NCI-H226 (cell line): ENCODE results near the gene FNDC11.

Source experiments
- DNase-seq: peaks from one replicate; pipeline ENCODE4 v3.0.0-alpha.2; 2015

FNDC11 gene

GRCh38 chr20:63540417-63541186 lies 13.4 kb upstream of the FNDC11 start:
- no peak for DNase-seq

- no peak for DNase-seq
Measured at GRCh38 chr20:63541371-63541770, 12.6 kb upstream of the FNDC11 start.

GRCh38 chr20:63542031-63542559 lies 11.9 kb upstream of the FNDC11 start:
- no peak for DNase-seq

- DNase-seq: no peak
Measured at GRCh38 chr20:63542696-63543095, 11.3 kb upstream of the FNDC11 start.

- DNase-seq: no peak
Measured at GRCh38 chr20:63543131-63543530, 10.8 kb upstream of the FNDC11 start.

- DNase-seq: no peak
Measured at GRCh38 chr20:63543733-63544132, 10.2 kb upstream of the FNDC11 start.

GRCh38 chr20:63544241-63544957 lies 9.6 kb upstream of the FNDC11 start:
- DNase-seq: no peak

GRCh38 chr20:63544958-63545516 lies 8.9 kb upstream of the FNDC11 start:
- DNase-seq: peak; percentile 91

- DNase-seq: no peak
Measured at GRCh38 chr20:63545814-63546213, 8.1 kb upstream of the FNDC11 start.

- DNase-seq: no peak
Measured at GRCh38 chr20:63546256-63546955, 7.6 kb upstream of the FNDC11 start.

- no peak for DNase-seq
Measured at GRCh38 chr20:63546956-63547724, 6.8 kb upstream of the FNDC11 start.

GRCh38 chr20:63547725-63548480 lies 6.1 kb upstream of the FNDC11 start, which contains the start of gene SRMS:
TSS of gene SRMS (minus strand) at chr20:63547749. CDS start at chr20:63547463, 286 bp downstream.
- DNase-seq: no peak

- DNase-seq: no peak
Measured at GRCh38 chr20:63548542-63548941, 5.4 kb upstream of the FNDC11 start.

- no peak for DNase-seq
Measured at GRCh38 chr20:63549019-63549418, 4.9 kb upstream of the FNDC11 start.

- DNase-seq: no peak
Measured at GRCh38 chr20:63549679-63550282, 4.2 kb upstream of the FNDC11 start.

- no peak for DNase-seq
Measured at GRCh38 chr20:63551068-63551467, 2.9 kb upstream of the FNDC11 start.

- DNase-seq: no peak
Measured at GRCh38 chr20:63552481-63553249, 1.3 kb upstream of the FNDC11 start.

GRCh38 chr20:63553251-63553932 lies 567 bp upstream of the FNDC11 start:
- DNase-seq: peak; percentile 63
